ENCODE data around the gene POC5.
"Not testable (repeated sequence)": the region's sequence is repeated elsewhere in the genome, so short reads cannot be mapped to it uniquely, and the experiment has no call there.

POC5 gene

GRCh38 chr5:75717082-75717922 lies at the start of gene POC5:
TSS of gene POC5 (minus strand) at chr5:75717437. CDS start at chr5:75712937, 4,500 bp downstream.
- DNase-seq, result peak; percentile 99

- no peak for DNase-seq
Observed at GRCh38 chr5:75758116-75758515, 40.9 kb upstream of the POC5 start.

GRCh38 chr5:75756981-75757380 lies 39.7 kb upstream of the POC5 start:
- no peak for DNase-seq

GRCh38 chr5:75756211-75756610 lies 39.0 kb upstream of the POC5 start:
- no peak for DNase-seq

- DNase-seq, result no peak
Observed at GRCh38 chr5:75753182-75753581, 35.9 kb upstream of the POC5 start.

- DNase-seq, result no peak
Observed at GRCh38 chr5:75744355-75744754, 27.1 kb upstream of the POC5 start.

GRCh38 chr5:75736273-75736672 lies 19.0 kb upstream of the POC5 start:
- no peak for DNase-seq

- peak; percentile 78 for DNase-seq
Observed at GRCh38 chr5:75734913-75735789, 17.9 kb upstream of the POC5 start.

GRCh38 chr5:75733767-75734166 lies 16.5 kb upstream of the POC5 start:
- DNase-seq, result no peak

- DNase-seq, result not testable (repeated sequence)
Observed at GRCh38 chr5:75731515-75731914, 14.3 kb upstream of the POC5 start.

GRCh38 chr5:75729321-75729720 lies 12.1 kb upstream of the POC5 start:
- DNase-seq, result no peak

GRCh38 chr5:75727931-75728330 lies 10.7 kb upstream of the POC5 start:
- DNase-seq, result no peak

GRCh38 chr5:75726224-75726623 lies 9.0 kb upstream of the POC5 start:
- DNase-seq, result not testable (repeated sequence)

- no peak for DNase-seq
Observed at GRCh38 chr5:75723378-75723777, 6.1 kb upstream of the POC5 start.

- no peak for DNase-seq
Observed at GRCh38 chr5:75721573-75721972, 4.3 kb upstream of the POC5 start.

GRCh38 chr5:75720882-75721281 lies 3.6 kb upstream of the POC5 start:
- DNase-seq, result no peak

- no peak for DNase-seq
Observed at GRCh38 chr5:75716715-75717081, 539 bp downstream of the POC5 start.

GRCh38 chr5:75712091-75712490 lies 5.1 kb downstream of the POC5 start:
- no peak for DNase-seq

GRCh38 chr5:75711151-75711550 lies 6.1 kb downstream of the POC5 start:
- DNase-seq, result no peak

- no peak for DNase-seq
Observed at GRCh38 chr5:75710637-75711036, 6.6 kb downstream of the POC5 start.

GRCh38 chr5:75707911-75708509 lies 9.2 kb downstream of the POC5 start:
- DNase-seq, result no peak

GRCh38 chr5:75706775-75707174 lies 10.5 kb downstream of the POC5 start:
- DNase-seq, result no peak

GRCh38 chr5:75706016-75706415 lies 11.2 kb downstream of the POC5 start:
- DNase-seq, result no peak

- no peak for DNase-seq
Observed at GRCh38 chr5:75701856-75702255, 15.4 kb downstream of the POC5 start.

Data from islet precursor cell (in vitro differentiated cells).